22Rv1 (cell line): ENCODE data around the gene STRIP2.

ENCODE experiments used
- H3K27ac ChIP-seq: fragments of 450-650 bp; 2 replicates; pipeline ENCODE4 v1.5.1; 2017
- CTCF ChIP-seq: fragments of 450-650 bp; IDR thresholded peaks from 2 replicates; pipeline ENCODE4 v1.5.1; 2017; ENCODE audit warnings: mild to moderate bottlenecking
- ZFX ChIP-seq: fragments of 450-650 bp; IDR thresholded peaks from 2 replicates; pipeline ENCODE4 v1.6.1; 2017; ENCODE audit warnings: antibody characterized with exemption, borderline replicate concordance

Gene STRIP2

DNA sequence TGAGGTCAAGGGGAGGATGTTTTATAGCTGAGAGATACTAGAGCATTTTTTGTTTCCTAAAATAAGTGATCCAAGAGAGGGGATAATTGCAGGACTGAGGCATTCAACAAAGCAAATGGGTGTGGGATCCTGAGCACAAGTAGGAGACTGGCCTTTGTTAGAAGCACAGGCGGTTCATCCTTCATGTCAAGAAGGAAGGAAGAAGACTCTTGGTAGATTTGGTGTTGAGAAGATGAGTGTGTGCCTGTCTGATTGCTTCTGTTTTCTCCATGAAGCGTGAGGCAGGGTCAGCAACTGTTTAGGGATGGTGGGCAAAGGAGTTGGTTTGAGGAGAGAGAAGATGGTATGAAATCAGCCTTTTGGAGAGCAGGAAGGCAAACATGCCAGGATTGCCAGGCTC lies 27.6 kb downstream of the STRIP2 start:
- no peak for TF ChIP-seq ZFX
- TF ChIP-seq CTCF: no peak
- no peak overlapping the region for H3K27ac ChIP-seq

DNA sequence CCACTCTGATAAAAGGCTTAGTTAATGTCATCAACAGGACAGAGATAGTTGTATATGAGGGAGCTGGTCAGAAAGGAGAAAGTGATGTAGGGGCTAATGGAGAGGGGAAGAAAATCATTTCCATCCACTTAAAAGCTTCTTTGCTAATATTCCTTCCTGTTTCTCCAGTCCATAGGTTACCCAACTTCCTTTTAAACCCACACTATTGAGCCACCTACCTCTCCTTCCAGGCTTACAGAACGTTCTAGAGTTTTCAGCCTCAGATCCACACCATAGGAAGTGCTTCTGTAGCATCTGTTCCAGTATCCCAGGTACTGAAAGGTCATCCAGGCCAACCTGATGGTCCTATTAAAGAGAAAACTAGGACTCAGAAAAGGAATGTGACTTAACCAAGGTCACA lies 28.2 kb downstream of the STRIP2 start:
- TF ChIP-seq CTCF: no peak
- TF ChIP-seq ZFX: no peak
- H3K27ac ChIP-seq: no peak overlapping the region

DNA sequence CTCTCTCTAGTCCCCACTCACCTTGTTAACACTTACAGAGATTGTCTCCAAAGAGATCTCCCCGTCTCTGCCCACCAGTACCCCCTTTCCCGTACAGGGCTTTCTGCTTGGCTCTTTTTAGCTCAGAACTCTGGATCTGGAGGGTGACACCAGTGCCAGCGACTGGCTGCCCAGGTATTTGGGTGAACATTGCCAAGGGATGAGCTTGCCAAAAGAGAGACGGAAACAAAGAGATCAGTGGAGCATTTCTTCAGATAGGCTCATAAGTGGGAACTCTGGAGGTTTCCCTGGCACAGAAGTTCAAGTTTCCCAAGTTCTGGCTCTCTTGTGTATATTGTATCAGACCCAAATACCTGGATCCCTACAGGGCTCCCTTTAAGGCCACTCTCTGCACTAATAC lies 30.0 kb downstream of the STRIP2 start:
- H3K27ac ChIP-seq: no peak overlapping the region
- TF ChIP-seq ZFX: no peak
- TF ChIP-seq CTCF: no peak

DNA sequence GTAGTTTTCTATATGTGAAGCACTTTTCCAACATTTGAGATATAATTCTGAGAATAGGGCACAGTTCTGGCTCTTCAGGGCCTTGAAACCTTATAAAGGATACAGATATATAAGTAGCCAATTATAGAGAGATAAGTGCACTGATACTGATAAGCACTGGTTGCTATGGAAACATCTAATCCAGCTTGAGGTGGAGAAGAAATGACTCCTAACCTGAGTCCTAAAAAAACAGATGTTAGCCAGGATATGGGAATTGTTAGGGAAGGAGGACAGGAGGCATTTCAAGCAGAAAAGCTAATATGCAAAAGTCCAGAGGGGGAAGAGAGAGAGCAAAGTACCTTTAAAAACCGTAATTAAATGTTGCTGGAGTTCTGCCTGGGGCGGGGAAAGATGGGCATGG lies 30.8 kb downstream of the STRIP2 start:
- no peak for TF ChIP-seq CTCF
- TF ChIP-seq ZFX: no peak
- no peak overlapping the region for H3K27ac ChIP-seq

DNA sequence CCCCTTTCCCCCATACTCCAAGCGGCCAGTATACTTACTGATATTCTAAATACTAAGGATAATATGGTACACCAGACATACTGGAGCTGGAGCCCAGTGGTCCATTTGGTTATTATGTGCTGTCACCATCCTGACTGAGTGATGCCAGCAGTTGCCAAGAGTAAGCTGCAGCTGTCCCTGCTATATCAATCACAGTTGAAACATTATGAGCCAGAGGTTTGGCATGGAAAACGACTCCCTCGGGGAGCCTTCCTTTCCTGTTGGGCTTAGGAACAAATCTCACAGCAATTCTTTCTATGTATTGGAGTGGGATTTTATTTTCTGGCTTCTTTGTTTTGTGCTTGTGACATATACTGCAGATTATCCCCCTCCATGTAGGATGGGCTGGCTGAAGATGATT lies 32.6 kb downstream of the STRIP2 start:
- TF ChIP-seq ZFX (no peak), CTCF (no peak)
- no peak overlapping the region for H3K27ac ChIP-seq

DNA sequence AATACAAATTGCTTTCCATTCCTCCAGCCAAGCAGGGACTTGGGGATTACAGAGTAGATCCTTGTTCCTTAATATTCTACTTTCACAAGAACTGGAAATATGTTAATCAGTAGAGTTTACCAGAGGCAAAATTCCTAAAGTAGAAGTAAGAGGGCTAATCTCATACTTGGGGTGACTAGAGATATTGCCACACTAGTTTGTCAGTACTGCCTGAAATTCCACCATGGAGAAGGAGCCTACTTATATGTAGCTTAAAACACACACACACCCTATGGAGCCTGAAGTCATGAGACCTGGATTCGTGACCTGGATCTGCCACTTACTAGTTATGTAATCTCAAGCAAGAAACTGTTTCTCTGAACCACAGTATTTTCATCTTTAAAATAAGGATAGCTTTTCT lies 33.9 kb downstream of the STRIP2 start:
- TF ChIP-seq ZFX: no peak
- H3K27ac ChIP-seq: no peak overlapping the region

DNA sequence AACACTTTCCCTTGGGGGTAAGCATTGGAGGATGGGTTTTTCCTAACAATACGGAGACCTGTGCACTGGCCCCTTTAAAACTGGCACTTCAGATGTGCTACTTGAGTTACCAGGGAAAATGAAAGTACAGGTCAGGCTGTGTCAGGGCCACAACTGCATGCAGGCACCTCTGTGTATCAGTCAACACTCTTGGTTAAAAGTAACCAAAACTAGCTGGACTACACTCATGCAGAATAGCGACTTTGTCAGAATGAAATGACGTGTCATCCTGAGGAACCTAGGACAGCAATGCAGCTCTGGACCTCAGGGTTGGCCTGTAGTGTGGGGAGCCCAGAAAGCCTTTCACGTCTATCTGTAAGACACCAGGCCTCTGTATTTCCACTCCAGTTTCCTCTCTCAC lies 34.3 kb downstream of the STRIP2 start:
- no peak overlapping the region for H3K27ac ChIP-seq
- no peak for TF ChIP-seq CTCF
- no peak for TF ChIP-seq ZFX

DNA sequence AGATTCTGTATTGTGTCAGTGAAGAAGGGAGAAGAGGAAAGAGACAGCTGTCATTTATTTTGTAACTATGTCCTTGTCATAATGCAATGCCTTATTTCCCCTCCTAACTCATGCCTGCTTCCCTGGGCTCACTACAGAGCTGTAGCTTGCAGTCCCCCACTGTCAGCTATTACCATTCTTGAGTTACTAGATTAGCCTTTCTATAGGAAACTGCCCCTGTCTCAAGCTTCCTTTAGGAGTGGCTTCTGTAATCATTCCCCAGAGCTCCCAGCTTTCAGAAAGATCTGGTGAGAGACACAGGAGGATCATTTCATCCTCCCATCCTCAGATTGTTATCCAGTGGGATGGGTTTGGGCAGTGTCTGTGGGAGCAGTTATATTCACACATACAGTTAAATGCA lies 35.7 kb downstream of the STRIP2 start:
- TF ChIP-seq CTCF: no peak
- TF ChIP-seq ZFX: no peak
- H3K27ac ChIP-seq: no peak overlapping the region
